ENCODE results near the gene LGALSL.
"Not testable (repeated sequence)": the region's sequence is repeated elsewhere in the genome, so short reads cannot be mapped to it uniquely, and the experiment has no call there.

LGALSL gene

DNA sequence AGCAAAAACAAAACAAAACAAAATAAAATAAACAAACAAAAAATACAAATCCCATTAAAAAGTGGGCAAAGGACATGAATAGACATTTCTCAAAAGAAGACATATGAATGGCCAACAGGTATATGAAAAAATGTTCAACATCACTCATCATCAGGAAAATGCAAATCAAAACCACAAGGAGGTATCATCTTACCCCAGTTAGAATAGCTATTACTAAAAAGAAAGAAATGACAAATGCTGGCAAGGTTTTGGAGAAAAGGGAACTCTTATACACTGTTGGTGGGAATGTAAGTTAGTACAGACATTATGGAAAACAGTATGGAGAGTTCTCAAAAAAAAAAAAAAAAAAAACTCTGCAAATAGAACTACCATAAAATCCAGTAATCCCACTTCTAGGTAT is 8.0 kb upstream of the LGALSL start:
- not testable (repeated sequence) for DNase-seq

DNA sequence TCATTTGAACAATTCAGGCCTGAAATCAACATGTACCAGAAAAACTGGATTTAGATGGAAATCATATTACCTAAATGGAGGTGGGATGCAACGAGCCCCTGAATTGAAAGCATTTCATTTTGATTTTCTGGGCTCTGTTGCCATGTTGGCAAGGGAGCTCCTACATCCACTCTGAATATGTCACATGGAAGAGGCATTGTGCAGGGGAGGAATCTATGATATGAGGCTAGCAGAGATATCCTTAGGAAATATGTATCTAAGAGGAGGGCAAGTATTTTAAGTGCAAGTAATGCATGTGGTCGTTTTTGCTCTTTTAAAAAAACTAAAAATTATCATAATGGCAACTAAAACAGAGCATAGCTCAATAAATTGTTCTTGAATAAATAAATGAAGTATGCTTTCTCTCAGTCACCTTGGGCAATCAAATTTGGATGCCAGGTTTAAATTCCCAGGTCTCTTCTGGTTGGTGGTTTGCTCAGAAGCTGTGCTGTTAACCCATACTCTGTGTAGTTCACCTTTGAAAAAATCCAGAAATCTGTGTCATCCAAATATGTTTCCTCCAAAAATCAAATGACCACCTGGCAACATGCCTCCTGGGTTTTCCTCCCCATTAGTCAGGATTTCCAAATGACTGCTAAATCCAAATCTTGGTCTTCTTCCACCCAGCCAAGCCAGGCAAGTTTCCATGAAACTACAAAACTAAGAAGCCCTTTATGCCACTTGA is 6.5 kb upstream of the LGALSL start:
- DNase-seq, result no peak

DNA sequence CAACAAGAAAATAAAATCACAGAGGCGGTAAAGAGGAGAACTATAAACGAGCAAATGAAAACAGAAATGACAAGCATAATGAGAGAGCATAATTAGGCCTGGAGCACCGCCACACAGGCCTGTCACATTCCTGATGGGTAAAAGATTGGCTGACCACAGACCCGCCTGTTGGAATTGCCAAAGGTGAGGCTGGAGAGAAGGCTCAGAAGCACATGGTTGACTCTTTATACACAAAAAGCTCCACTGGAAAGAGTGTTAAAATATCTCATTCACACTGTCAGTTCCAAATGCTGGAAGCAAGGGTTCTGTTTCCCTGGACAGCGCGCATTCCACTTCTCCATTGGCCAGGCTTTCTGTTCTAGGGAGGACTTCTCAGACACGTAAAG is 5.9 kb upstream of the LGALSL start:
- no peak for DNase-seq

DNA sequence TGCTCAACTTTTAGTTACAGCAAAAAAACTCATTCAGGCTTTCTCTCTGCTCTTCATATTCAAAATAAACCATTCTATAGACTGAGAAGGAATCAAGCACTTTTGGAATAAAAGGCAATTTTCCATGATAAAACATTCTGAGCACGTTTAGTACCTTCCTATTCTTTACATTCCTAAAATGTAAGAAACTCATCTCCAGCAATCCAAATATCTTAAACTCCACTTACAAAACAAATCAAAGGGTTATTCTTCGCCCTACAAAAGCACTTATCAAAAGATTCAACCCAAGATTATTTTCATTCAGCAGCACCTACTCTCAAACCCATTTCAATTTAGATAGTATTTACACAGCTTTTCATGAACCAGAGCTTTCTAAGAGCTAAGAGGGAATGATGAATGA is 2.9 kb upstream of the LGALSL start:
- DNase-seq, result no peak

DNA sequence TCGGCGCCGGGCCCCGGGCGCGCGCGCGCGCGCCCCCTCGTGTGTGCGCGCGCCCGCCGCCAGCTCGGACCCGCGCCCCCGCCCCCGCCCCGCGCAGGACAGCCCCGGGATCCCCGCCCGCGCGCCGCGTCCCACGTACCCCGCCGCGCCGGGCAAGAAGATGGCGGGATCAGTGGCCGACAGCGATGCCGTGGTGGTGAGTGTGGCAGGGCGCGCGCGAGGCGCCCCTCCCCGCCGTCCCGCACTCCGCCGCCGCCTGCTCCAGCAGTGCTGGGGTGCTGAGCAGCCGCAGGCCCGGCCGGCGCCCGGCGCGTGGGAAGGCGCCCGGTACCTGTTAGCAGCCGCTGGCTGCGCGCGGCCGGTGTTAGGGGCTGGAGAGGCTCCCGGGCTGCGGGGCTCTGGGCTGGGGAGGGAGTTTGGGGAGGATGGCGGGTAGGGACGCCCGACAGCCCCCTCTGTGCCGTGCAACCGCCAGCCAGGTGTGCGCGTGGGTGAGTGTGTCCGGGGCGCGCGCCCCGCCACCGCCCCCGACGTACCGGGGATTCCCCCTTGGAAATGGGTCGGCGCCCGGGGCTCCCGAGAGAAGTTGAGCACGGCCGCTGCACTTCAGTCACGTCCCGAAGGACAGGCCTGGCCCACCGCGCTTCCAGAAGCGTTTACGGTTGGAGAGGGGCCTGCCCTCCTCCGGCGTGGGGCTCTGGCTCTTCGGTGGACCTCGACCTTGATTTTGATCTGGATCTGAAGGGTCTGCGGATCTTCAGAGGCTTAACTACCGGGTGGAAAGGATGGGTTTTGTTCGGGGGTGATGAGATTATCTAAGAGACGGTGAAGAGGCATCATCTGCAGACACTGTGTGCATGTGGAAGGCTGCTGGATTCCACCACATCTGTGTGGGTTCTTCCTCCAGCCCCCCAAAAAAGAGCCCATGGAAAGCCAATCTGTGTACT is 697 bp downstream of the LGALSL start:
- DNase-seq, result peak; percentile 42 to 45

DNA sequence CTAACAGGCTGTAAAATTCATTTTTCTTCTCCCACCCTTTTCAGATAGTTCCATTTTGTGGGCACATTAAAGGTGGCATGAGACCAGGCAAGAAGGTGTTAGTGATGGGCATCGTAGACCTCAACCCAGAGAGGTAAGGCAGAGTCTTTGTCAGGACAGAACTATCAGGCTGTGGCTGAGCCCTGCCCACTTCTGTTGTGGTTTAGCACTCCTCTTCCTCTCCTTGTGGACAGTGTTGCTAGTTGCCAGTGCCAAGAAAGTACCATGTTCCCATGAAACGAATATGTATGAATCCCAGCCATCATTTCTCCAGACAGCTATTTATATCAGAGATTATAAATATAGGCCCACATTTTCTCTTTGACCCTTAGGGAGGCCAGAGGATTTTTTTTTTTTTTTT is 1.6 kb downstream of the LGALSL start:
- DNase-seq, result no peak

DNA sequence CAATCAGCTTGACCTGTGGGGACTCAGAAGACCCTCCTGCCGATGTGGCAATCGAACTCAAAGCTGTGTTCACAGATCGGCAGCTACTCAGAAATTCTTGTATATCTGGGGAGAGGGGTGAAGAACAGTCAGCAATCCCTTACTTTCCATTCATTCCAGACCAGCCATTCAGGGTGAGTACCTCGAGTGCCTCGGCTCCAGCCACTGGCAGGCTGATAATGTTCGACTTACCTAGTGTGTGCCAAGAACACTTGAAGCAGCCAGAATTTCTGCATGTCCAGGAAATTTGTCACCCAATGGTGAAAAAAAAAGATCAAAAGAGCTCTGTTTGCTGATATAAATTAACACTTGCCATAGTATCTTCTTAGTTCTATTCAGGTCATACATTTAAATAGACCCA is 2.3 kb downstream of the LGALSL start:
- no peak for DNase-seq

DNA sequence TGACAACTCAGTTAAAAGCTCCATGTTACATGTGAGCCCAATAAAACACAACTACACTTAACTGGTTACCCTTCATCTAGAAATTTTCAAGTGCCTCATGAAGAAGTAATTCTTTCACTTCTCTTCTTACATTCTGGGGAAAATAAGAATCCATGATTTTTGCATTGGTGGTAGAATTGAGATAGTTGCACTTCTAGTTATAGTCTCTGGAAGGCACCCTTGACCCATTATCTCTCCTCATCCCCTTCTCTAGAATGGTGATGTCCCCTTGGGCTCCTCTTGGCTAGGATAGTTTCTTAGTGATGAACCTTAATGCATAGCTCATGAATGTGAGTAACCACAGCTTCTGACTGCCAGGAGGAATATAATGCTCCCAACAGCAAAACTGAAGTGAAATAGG is 3.6 kb downstream of the LGALSL start:
- no peak for DNase-seq

DNA sequence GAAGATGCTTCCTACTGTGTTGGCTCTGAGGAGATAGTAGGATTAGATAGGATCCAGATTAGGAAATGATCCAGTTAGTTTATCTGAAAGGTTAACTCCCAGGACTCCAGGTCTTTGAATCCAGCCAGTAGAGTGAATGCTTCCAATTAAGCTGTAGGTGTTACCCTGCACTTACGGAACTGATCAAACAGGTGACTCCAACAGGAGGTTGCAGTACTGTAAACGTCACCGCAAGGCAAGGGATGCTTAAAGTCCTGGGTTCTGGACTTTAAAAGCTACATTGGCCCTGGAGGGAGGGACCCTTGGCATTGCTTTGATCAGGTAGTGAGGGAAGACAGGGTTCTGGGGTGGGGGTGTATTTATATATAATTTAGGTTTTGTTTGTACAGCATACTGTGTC is 5.6 kb downstream of the LGALSL start:
- no peak for DNase-seq

DNA sequence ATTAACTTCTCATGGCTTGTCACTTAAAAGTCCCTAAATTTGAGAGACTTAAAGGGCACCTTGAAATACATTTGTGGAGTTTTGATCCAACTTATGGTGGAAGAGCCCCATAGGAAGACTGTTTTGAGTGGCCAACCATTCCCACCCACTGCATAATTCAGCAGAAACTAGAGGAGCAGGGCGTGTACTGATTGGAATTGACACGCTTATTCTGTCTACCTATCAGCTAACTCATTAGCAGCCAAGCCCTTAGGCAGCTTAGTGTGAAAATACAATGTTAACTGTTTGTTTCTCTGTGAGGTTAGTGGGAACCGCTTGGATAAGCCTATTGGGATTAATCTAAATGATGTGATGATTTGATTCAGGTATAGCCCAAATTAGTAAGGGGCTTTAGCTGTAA is 6.4 kb downstream of the LGALSL start:
- DNase-seq, result no peak

DNA sequence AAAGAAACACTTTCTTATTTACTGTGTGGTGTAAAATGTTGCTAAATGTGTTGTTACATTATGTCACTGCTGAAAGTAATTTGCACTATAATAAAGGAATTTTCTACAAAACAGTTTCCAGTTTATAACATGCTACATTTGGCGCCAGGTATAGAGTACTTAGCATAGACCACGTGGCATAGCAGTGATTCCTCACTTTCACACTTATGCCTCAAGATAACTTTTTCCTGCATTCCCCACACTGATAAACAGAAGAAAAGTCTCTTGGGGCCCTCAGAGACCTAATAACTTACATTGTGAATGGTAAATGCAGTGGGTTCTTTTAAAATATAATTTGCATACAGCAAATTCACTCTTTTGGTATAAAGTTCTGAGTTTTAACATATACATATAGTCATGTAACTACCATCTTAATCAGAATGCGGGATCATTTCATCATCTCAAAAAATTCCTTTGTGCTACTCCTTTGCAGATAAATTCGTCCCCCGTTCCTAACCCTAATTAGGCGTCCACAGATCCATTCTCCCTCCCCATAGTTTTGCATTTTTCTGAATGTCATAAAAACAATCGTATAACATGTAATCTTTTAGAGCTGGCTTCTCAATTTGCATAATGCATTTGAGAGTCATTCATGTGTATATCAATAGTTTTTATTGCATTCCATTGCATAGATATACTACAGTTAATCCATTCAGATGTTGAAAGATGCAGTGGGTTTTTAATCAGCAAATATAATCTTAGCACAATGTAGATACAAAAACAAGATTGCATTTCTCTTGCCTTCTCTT is 7.5 kb downstream of the LGALSL start:
- no peak for DNase-seq

DNA sequence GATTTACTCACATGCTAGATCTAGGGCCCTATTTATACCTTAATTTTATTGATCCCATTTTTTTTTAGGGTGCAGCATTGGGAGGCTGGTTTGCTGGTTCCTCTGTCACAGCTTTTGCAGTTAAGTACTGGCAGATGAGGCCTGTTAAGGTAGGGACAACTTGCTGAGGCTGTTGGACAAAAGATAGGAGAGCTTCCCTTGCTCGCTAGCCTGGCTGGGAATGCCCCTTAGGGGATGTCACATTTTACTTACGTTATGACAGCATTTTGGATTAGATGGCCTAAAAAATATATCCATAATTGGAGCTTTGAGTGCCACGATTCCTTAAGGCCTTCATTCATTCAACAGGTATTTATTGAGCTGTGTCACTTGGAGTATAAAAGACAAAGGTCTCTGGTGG is 8.2 kb downstream of the LGALSL start:
- no peak for DNase-seq

DNA sequence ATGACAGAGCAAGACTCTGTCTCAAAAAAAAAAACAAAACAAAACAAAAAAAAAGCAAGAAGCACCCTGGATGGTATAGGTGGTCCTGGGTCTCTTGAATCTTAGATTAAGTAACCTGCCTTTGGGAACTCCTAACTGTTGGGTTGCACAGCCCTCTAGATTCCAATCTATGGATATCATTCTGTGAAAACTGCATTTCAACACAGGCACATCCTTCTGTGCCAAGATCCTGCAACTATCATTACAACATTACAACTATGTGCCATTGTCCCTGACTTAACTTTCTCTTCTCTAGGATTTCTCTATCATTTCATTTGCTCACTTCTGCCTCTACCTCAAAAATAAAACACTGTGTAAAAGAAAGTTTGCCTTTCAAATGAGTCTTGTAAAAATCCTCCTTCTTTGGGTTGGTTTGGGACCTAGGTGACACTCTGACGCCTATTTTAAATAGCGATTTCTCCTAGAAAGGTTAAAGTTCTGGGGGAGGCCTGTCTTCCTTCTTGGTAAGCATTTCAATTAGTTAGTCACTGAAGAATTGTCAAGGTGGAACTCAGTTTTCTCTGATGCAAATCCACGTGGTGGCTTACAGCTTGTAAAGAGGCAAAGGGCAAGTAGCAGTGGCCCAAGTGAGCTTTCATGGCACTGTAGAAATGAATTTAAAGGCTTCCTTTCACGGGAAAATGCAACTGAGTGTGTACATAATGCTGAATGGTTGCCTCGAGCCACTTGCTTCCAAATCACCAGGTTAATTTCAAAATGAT is 9.2 kb downstream of the LGALSL start:
- no peak for DNase-seq

DNA sequence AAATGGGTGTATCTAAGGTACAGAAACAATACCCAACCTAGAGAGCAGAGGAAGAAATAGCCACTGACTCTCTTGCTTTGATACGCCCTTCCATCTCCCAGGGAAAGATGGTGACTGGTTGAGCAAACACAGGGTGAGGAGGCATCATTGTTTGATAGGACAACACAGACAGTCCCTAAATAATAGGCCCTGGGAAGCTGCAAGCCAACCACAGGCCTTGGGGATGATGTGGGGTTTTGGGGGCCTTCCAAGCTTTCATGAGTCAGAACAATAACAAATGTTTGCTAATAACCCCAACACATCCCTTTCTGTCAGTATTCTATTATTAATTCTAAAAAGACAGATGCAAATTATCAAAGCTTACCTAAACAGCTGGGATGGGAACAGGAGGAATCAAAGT is 9.8 kb downstream of the LGALSL start:
- DNase-seq, result no peak

DNA sequence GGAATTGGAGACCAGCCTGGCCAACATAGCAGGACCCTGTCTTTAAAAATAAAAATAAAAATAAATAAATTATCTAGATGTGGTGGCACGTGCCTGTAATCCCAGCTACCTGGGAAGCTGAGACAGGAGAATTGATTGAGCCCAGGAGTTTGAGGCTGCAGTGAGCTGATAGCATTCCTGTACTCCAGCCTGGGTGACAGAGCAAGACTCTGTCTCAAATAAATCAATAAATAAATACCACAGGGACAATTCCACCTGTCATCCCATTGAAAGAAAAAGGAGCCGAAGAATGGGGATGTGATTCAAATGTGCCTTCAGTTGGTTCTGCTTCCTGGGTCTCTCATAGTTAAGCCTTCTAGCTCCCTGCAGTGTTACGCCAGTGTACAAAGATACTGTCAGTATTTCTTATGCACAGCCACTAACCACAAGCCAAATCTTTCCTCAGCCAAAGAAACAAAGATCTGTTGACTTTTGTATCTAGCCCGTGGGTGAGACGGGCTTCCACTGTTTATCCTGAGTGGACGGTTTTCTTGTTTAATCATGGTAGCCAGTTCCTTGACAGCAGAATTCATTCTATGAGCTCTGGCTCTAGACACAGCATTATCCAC is 12.6 kb downstream of the LGALSL start:
- DNase-seq, result no peak

DNA sequence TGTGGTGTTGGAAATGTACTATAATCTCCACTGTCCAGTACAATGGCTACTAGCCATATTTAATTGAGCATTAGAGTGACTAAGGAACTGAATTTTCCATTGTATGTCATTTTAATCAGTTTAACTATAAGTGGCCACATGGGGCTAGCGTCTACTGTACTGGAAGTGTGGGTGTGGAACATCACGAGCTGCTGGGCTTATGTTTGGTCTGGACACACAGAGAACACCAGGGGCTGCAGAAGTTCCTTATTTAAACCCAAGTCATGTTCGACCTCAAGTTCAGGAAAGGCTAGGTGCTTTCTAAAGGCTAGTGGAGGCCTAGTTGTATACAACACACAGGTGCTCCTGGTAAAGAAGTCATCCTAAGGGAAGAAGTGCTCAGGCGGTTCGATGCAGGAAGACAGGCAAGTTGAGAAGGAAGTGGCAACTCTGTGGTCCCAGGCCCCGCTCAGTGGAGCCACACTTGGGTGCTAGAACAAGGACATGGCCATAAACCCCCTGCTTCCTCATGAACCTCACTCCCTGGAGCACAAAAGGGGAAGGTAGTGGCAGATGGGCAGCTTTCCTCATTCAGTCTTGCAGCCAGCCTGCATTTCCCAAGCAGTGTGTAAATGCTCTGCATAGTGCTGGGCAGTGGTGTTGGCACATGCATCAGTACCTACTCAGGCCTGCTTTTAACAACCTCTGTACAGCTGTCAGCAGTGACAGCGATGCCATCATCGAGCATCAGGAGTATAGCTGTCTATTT is 13.3 kb downstream of the LGALSL start:
- peak in 1 of 2 donors; percentile 13 for DNase-seq

DNA sequence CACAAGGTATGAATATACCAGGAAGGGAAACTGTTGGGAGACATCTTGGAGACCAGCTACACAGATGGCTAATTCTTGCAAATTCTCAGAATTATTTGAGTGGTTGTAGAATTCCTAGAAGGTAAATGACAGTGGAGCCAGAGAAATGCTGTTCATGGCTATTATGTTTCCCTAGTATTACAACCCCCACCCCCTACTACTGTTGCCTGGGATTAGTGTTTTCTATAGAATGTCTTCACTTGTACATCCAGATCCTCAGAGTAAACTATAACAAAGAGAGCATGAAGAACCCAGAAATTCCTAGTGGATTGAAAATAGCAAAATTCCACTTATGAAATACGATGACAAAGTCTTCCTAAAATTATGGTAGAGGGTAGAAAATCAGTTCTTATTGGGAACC is 15.3 kb downstream of the LGALSL start:
- DNase-seq, result no peak

DNA sequence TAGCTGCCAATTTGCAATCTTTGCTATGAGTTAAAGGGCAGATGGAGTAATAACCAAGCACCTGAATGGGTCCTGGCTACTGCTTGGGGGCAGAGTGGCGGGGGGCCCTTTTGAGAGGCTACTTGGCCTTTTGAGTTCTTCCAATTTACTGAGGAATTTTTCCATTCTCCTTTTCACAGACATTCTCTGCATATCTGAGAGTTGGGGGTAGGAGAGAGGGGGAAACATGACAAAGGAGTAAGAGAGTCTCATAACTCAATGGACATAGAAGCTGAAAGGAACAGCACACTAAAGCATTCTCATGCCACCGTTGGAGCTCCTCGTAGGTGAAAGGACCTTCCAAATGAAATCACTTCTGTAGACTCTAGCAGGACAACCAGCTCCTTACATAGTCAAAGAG is 16.1 kb downstream of the LGALSL start:
- DNase-seq, result no peak

DNA sequence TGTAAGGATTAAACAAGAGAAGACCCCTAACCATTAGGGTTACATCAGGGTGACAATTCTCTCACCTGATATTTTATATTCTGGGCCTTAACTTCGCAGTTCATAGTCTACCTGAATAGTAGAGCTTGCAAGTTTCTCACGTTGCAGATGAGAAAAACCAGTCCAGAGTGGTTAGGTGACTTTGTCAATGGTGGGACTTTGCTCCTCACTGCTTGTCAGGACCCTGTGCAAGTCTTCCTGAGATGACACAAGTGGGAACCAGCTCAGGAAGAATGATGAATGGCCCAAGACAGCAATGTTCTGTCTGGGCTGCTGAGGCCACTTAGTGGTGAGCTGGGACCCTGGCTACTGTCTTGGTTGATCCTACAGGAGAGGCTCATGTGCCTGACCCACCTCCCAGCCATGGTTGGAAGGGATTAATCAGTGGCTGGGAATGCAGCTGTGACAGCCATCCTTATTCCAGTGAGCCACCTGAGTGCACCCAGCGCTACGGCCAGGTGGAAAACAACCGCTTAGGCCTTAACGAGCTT is 16.9 kb downstream of the LGALSL start:
- no peak for DNase-seq

DNA sequence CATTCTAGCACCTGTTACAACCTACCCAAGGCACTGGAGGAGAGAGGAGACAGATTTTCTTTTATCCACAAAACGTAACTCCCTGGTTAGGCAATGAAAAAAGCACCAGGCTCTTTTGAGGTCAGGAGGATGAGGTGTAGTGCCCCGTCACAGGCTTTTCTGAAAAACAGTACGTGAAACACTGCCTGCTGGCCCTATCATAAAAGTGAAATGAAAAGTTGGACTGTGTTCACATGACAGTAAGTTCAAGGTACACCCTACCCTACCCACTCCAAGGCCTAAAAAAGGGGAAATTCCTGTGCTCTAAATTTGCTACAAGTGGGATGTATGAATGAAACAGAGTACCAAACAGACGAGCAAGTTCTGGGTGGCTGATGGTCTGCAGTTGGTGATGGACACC is 17.6 kb downstream of the LGALSL start:
- DNase-seq, result no peak

DNA sequence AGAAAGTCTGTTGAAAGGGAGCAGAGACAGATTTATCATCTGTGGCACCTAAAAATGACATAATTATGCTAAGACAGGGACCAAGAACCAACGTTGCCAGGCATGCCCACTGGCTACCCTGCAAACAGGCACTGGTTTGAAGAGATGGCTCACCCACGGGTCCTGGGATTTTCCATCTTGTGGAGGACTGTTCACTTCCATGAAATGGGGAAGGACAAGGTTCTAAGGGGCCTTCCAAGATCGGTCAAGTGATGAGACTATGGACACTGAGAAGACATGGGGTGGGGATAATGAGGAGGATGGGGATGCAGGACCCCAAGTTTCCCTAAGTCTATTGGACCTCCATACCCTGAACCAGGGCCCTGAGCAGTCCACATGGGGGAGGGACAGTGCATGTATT is 18.9 kb downstream of the LGALSL start:
- no peak for DNase-seq

Measured in CD4-positive, alpha-beta T cell treated with Interleukin-1 beta for 1 hour (primary cell).